ENCODE results near the gene CLIP2.
"Not testable (repeated sequence)": the region's sequence is repeated elsewhere in the genome, so short reads cannot be mapped to it uniquely, and the experiment has no call there.

The CLIP2 gene

GRCh38 chr7:74337926-74338325, 48.7 kb downstream of the CLIP2 start:
- Mint-ChIP-seq H3K27me3 (ENCODE audit: low read depth) (no peaks in the 10 kb centered on the region), H3K4me1 (peaks cover 9% of the 10 kb centered on the region), H3K36me3 (ENCODE audit: low read depth) (peaks cover 9% of the 10 kb centered on the region), H3K27ac (no peak overlapping the region), H3K4me3 (no peak overlapping the region), H3K9me3 (no peaks in the 10 kb centered on the region)
- TF ChIP-seq CTCF (IDR thresholded peaks at IDR 0.05; ENCODE audit: unreplicated experiment in 3 of 3): no peak

- H3K27ac Mint-ChIP-seq: no peak overlapping the region
- H3K4me3 Mint-ChIP-seq: no peak overlapping the region
- no peak for TF ChIP-seq CTCF (IDR thresholded peaks at IDR 0.05; ENCODE audit: unreplicated experiment in 3 of 3)
- peaks cover 9% of the 10 kb centered on the region for H3K4me1 Mint-ChIP-seq
- peaks cover 13% of the 10 kb centered on the region for H3K36me3 Mint-ChIP-seq (ENCODE audit: low read depth)
- no peaks in the 10 kb centered on the region for H3K9me3 Mint-ChIP-seq
- no peaks in the 10 kb centered on the region for H3K27me3 Mint-ChIP-seq (ENCODE audit: low read depth)
These were observed 49.3 kb downstream of the CLIP2 start for GRCh38 chr7:74338366-74339108.

- H3K4me3 Mint-ChIP-seq; H3K9me3 Mint-ChIP-seq; H3K27ac Mint-ChIP-seq; H3K27me3 Mint-ChIP-seq (ENCODE audit: low read depth); H3K4me1 Mint-ChIP-seq: not testable (repeated sequence)
- H3K36me3 Mint-ChIP-seq (ENCODE audit: low read depth): peaks cover 16% of the 10 kb centered on the region
These were observed 50.4 kb downstream of the CLIP2 start for GRCh38 chr7:74339648-74340047.

- no peaks in the 10 kb centered on the region for H3K9me3 Mint-ChIP-seq
- H3K27me3 Mint-ChIP-seq (ENCODE audit: low read depth): no peaks in the 10 kb centered on the region
- no peak overlapping the region for H3K27ac Mint-ChIP-seq
- no peak overlapping the region for H3K4me3 Mint-ChIP-seq
- H3K4me1 Mint-ChIP-seq: peaks cover 11% of the 10 kb centered on the region
- H3K36me3 Mint-ChIP-seq (ENCODE audit: low read depth): peaks cover 38% of the 10 kb centered on the region
- no peak for TF ChIP-seq CTCF (IDR thresholded peaks at IDR 0.05; ENCODE audit: unreplicated experiment in 3 of 3)
These were observed 54.3 kb downstream of the CLIP2 start for GRCh38 chr7:74343281-74344131.

- Mint-ChIP-seq H3K4me1 (peaks cover 11% of the 10 kb centered on the region), H3K27ac (no peak overlapping the region), H3K27me3 (ENCODE audit: low read depth) (no peaks in the 10 kb centered on the region), H3K36me3 (ENCODE audit: low read depth) (peaks cover 38% of the 10 kb centered on the region), H3K9me3 (no peaks in the 10 kb centered on the region), H3K4me3 (no peak overlapping the region)
- no peak for TF ChIP-seq CTCF (IDR thresholded peaks at IDR 0.05; ENCODE audit: unreplicated experiment in 3 of 3)
These were observed 54.9 kb downstream of the CLIP2 start for GRCh38 chr7:74344132-74344496.

- TF ChIP-seq CTCF (IDR thresholded peaks at IDR 0.05; ENCODE audit: unreplicated experiment in 3 of 3): no peak
- Mint-ChIP-seq H3K9me3 (no peaks in the 10 kb centered on the region), H3K4me3 (no peak overlapping the region), H3K27me3 (ENCODE audit: low read depth) (no peaks in the 10 kb centered on the region), H3K4me1 (peaks cover 11% of the 10 kb centered on the region), H3K36me3 (ENCODE audit: low read depth) (peaks cover 38% of the 10 kb centered on the region), H3K27ac (peak overlapping the region in 2 of 3 experiments; percentile 24 to 27)
These were observed 55.6 kb downstream of the CLIP2 start for GRCh38 chr7:74344786-74345185.

Data from nephron (organoid).